ENCODE results near the gene NFAT5.
A peak's percentile ranks its signal among the peaks of the same experiment; 100 is the strongest.
"Not testable (repeated sequence)": the region's sequence is repeated elsewhere in the genome, so short reads cannot be mapped to it uniquely, and the experiment has no call there.

NFAT5 gene

DNA sequence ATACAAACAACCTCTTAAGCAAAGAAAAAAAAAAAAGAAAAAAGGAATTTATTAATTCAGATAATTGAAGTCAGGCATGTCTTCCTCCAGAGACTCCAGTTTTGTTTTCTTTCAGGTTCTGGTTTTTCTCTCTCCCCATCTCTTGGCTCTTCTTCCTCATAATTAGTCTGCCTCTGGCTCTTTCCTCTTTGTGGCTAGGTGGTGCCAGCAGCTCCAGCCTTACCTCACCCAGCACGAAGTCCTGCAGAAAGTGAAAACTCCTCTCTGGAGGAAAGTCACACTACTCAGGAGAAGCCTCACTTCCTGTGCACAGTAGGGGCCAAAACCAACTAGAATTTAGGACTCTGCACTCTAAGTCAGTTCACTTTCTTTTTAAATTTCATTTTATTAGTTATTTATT is 10.3 kb upstream of the NFAT5 start:
- no peak for DNase-seq (ENCODE audit: low spot score)

DNA sequence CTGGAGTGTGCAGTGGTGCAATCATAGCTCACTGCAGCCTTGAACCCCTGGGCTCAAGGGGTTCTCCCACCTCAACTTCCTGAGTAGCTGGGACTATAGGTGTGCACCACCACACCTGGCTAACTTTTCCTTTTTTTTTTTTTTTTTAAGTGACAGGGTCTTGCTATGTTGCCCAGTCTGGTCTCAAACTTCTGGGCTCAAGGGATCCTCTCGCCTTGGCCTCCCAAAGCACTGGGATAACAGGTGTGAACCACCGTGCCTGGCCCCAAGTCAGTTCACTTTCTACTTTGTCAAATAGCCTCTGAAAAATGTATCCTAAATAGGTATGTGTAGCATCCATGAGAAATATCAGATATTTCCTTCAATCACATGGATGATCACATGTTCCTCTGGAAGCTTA is 9.9 kb upstream of the NFAT5 start:
- DNase-seq (ENCODE audit: low spot score) = no peak

GRCh38 chr16:69559164-69559563 is 6.6 kb upstream of the NFAT5 start:
- DNase-seq (ENCODE audit: low spot score) = no peak

- not testable (repeated sequence) for DNase-seq (ENCODE audit: low spot score)
Measured at GRCh38 chr16:69561367-69561766, 4.4 kb upstream of the NFAT5 start.

GRCh38 chr16:69561901-69562300 is 3.9 kb upstream of the NFAT5 start:
- no peak for DNase-seq (ENCODE audit: low spot score)

DNA sequence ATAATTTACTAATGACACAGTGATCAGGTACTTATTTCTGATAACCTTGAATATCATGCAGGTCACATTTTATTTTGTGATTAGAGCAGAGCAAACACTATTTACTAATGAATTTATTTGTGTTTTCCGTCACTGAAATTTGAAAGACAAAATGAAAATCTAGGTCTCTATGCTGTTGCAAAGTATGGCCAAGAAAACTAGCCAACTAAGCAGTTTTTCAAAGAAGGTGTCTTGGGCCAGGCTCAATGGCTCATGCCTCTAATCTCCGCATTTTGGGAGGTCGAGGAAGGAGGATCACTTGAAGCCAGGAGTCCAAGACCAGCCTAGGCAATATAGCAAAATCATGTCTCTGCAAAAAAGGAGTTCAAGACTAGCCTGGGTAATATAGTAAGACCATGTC is 3.0 kb upstream of the NFAT5 start:
- no peak for DNase-seq (ENCODE audit: low spot score)

DNA sequence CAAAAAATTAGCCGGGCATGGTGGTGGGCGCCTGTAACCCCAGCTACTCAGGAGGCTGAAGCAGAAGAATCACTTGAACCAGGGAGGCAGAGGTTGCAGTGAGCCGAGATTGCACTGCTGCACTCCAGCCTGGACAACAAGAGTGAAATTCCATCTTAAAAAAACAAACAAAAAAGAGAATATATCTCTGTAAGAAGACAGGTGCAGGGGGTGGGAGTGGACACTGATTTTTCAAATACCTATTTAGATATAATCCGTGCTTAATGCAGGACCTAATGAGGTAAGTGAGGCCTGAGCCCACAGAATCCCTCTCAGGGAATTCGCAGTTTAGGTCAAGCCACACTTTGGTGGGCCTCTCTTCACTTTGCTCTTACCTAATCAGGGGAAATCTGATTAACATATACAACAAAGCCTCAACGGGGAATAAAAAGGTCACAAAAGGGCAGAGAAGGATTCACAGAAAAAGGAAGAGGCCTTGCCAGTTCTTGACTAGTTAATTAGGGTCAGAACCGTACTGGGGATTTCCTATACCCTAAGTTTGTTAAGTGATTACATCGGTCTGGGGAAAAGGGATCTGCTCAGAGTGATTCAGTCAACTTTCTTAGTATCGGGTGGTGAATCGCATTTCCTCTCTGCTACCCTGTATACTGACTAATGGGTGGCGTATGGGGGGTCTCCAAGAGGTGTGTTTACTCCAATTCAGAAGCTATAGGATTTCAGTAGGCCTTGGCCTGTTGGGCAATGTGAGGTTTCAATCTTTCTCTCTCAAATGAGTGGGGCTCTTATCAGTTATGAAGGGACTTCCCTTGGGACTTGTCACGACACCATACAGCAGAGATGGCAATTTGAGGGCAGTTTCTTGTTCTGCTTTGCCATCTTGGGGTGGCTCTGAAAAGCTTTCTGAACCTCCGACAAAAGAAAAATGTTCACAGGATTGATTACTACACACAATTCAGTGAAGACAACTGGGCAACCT is 1.9 kb upstream of the NFAT5 start:
- DNase-seq (ENCODE audit: low spot score) = peak; percentile 34

GRCh38 chr16:69564845-69565670 is 708 bp upstream of the NFAT5 start:
- DNase-seq (ENCODE audit: low spot score) = no peak

- DNase-seq (ENCODE audit: low spot score) = peak; percentile 68
Measured at GRCh38 chr16:69566240-69566980, 644 bp downstream of the NFAT5 start.

GRCh38 chr16:69566981-69567680 is 1.4 kb downstream of the NFAT5 start:
- peak; percentile 30 for DNase-seq (ENCODE audit: low spot score)

DNA sequence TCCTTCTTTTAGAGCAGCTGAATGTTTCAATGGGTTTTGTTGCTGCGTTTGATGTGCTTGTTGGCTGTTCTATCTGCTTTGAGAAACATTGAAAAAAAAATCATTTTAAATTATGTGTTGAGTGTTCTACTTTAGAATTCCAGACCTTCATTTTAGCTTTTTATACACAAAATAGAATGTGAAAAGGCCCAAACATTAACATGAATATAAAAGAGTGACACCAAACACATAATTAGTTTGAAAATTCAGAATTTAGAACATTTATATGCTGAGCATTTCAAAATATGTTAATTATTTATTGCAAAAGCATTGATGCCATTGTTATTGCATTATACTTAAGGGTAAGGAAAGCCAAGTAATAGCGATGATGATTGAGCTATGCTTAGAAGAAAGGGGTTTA is 2.9 kb downstream of the NFAT5 start:
- no peak for DNase-seq (ENCODE audit: low spot score)

DNA sequence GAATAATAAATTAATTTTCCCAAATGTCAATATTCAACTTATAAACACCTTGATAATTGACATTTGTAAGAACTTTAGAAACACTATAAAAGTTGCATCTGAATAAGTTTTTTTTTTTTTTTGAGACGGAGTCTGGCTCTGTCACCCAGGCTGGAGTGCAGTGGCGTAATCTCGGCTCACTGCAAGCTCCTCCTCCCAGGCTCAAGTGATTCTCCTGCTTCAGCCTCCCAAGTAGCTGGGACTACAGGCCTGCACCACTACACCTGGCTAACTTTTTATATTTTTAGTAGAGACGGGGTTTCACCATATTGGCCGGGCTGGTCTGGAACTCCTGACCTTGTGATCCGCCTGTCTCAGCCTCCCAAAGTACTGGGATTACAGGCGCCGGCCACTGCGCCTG is 13.0 kb downstream of the NFAT5 start:
- DNase-seq (ENCODE audit: low spot score) = not testable (repeated sequence)

DNA sequence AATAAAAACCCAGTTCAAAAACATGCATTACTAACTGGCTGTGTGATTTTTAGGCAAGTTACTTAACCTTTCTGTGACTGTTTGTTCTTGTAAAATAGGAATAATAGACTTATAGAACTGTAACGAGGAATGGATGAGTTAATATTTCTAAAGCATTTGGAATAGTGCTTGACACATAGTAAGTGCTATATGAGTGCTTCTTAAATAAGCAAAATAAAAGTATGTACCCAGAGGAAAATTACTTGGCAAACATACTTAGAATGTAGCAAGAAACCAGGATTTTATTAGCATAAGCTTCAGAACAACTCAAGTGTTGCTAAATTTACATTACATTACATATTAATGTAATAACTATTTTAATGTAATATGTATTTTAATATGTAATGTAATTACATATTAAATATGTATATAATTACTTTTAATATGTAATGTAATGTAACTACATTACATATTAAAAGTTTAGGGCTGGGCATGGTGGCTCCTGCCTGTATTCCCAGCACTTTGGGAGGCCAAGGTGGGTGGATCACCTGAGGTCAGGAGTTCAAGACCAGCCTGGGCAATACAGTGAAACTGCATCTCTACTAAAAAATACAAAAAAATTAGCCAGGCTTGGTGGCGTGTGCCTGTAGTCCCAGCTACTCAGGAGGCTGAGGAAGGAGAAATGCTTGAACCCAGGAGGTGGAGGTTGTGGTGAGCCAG is 14.2 kb downstream of the NFAT5 start:
- DNase-seq (ENCODE audit: low spot score) = no peak

- DNase-seq (ENCODE audit: low spot score) = no peak
Measured at GRCh38 chr16:69581297-69581696, 15.5 kb downstream of the NFAT5 start.

- DNase-seq (ENCODE audit: low spot score) = not testable (repeated sequence)
Measured at GRCh38 chr16:69584493-69584892, 18.7 kb downstream of the NFAT5 start.

GRCh38 chr16:69589434-69590269 is 23.9 kb downstream of the NFAT5 start:
- no peak for DNase-seq (ENCODE audit: low spot score)

GRCh38 chr16:69590590-69590989 is 24.8 kb downstream of the NFAT5 start:
- DNase-seq (ENCODE audit: low spot score) = no peak

DNA sequence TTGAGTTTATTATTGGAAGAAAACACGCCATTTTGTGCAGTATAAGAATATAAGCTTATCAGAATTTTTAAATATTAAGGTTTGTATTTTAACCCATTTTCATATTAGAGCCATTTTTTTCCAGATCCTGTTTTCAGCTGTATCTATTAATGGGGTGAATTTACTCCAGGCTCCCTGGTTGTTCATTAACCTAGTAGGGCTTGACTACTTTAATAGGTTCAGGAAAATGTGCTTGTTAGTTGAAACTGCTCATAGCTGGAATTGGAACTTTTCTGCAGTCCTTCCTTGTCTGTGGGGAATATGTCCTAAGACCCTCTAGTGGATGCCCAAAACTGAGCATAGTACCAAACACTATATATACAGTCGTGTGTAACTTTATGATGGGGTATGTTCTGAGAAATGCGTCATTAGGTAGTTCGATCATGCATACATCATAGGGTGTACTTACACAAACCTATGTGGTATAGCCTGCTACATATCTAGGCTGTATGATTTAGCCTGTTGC is 28.0 kb downstream of the NFAT5 start:
- DNase-seq (ENCODE audit: low spot score) = no peak

DNA sequence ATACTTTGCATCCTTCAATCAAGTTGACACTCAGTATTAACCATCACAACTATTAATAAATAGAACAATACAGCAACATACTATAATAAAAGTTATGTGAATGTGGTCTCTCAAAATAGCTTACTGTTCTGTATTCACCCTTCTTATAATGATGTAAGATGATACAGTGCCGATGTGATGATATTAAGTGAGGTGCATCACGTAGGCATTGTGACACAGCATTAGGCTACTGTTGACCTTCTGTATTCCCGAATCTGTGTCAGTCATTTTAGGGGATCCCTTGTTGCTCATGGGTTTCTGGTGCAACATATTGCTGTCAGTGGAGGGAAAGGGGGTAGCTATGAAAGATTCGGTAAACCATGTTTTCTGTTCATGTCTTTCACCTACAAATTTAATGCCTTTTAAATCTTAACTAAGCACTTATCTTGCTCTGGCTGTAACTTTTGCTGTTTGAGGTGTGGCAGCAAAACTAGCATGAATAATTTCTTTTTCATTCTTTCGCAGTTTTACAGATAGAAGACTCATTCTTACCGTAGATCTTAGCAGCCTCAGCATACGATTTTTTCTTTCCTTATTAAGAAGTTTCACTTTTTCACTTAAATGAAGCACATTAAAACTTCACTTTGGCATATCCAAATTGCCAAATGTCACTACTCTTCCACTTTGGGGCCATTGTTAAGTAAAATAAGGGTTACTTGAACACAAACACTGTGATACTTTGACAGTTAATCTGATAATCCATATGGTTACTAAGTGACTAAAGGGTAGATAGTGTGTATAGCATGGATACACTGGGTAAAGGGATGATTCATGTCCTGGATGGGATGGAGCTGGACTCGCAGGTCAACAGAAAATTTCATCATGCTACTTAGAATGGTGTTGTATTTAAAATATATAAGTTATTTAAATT is 29.6 kb downstream of the NFAT5 start:
- no peak for DNase-seq (ENCODE audit: low spot score)

Measured in iPS-NIHi11 (cell line).